Nasal cavity respiratory epithelium epithelial cell of viscerocranial mucosa (primary cell): ENCODE measurements around the gene ATXN1L. TPM values are rescaled to one million over a fixed set of nuclear protein-coding genes. Genes with fewer than 3 reads are reported as not detected.

Source experiments
- total RNA-seq: library from RNA; depleted of rRNA; stranded (reverse); fragments of >200 nt; gene quantifications from 2 replicates; pipeline ENCODE4 v1.2.3, GENCODE V29; 2014

Gene ATXN1L, protein sequence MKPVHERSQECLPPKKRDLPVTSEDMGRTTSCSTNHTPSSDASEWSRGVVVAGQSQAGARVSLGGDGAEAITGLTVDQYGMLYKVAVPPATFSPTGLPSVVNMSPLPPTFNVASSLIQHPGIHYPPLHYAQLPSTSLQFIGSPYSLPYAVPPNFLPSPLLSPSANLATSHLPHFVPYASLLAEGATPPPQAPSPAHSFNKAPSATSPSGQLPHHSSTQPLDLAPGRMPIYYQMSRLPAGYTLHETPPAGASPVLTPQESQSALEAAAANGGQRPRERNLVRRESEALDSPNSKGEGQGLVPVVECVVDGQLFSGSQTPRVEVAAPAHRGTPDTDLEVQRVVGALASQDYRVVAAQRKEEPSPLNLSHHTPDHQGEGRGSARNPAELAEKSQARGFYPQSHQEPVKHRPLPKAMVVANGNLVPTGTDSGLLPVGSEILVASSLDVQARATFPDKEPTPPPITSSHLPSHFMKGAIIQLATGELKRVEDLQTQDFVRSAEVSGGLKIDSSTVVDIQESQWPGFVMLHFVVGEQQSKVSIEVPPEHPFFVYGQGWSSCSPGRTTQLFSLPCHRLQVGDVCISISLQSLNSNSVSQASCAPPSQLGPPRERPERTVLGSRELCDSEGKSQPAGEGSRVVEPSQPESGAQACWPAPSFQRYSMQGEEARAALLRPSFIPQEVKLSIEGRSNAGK
- total RNA-seq = 17.4 and 24.9 TPM in 2 replicates

DNA sequence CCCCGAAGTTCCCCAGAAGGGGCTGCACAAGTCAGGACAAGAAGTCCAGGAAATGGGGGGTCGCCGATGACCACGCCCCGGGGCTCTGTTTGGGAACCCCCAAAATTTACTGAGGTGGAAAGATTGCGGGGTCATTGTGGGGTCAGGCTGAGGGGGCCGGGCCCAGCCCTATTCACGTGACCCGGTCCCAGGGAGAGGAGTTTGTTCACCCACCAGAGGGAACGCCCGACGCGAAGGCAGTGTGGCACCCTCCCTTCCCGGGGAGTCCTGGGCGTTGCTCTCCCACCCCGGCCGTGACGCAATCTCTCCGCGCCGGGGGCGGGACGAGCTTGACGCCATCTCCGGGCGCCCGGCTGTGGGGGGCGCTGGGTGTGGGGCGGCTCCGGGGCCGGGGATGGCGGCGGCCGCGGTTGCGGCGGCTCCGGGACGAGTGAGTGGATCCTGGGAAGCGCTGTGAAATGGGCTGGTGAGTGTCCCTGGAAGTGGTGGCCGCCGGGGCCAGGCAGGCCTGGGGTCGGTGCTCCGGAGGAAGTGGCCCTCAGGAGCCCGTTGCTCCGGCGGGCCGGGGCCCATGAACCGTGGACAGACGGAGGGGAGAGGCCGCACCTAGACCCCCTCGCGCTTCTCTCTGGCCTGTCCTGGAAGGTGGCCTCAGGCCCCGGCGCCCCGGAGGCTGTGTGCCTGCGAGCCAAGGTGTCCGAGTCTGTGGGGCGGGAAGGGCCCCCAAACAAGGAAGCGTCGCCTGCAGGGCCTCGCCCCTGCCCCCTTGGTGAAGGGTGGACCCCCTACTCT is at the start of gene ATXN1L:
Gene ATXN1L (plus strand): TSS at position 338 of the 792 bp plus-strand sequence. CDS start 3,765 bp downstream, outside the sequence.

DNA sequence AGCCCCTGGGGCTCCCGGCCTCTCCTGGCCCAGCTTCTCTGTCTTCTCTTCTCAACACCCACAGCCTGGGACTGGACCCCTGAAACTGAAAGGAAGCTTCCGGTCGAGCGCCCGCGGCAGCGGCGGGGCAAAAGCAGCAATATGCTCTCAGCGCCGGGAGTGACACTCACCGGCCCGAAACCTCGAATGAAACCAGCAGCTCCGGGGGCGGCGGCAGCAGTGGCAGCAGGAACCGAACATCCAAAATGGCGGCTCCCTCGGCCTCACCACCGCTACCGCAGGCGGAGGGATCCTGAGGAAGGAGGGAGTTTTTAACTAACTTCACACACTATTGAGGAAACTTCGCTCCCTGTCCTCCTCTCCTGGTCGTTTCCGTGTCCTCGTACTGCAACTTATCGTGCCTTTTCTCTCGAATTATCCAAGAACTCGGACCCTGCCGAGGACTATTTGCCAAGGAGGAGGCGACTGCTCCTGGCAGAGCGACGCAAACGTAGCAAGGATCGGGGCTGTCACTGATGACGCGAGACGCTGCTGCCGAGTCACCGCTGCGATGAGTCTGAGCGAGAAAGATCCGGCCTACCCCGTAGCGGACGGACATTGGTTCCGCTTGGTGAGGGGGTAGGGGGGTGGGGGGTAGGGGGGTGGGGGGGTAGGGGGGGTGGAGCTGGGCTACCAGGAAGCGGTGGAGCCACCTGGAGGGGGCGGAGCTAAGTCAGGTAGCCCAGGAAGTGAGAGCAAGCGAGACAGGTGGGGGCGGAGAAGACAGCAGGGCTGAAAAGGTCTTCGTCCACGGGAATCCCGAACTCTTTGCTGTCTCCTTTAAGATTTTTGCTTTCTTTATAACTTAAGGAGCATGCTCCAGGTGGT is 37.0 kb upstream of the ATXN1L start, which contains the start of gene AP1G1:
Gene AP1G1 (minus strand): TSS at position 242 of the 867 bp plus-strand sequence. CDS start 19,355 bp downstream, outside the sequence.

DNA sequence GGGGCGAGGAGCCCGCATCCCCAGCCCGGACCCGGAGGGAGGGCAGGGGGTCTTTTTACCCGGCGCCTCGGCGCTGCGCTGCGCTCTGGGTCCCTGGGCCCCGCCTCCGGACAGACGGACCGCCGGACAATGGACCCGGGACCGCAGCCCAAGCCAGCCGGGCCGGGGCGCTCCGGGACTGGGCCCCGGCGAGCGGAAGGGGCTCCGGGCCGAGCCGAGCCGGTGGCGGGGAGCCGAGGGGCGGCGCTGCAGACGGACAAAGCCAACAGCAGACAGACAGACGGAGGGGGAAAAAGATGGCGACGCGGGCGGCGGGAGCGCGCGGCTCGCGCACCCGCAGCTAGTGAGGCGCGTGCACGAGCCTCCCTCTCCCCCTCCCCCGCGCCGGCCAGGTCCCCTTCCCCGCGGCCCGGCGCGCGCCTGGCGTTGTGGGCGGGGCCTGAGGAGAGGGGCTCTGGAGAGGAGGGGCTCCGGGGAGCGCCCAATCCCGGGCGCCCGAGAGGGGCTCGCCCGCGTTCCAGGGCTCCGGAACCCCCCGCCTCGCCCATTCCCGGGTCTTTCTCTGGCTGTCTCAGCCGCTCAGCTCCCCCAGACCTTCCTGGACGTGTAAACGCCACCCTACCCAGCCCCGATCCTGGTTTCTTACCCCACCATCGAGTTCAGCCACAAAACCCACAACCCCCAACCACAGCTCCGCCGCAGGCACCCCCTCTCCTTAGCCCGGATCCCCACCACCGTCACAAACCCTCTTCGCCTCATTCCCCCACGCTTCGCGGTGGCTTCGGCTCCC is 38.3 kb downstream of the ATXN1L start, which contains the start of gene ZNF821:
Gene ZNF821 (minus strand): TSS at position 334 of the 790 bp plus-strand sequence. CDS start 4,236 bp downstream, outside the sequence.

DNA sequence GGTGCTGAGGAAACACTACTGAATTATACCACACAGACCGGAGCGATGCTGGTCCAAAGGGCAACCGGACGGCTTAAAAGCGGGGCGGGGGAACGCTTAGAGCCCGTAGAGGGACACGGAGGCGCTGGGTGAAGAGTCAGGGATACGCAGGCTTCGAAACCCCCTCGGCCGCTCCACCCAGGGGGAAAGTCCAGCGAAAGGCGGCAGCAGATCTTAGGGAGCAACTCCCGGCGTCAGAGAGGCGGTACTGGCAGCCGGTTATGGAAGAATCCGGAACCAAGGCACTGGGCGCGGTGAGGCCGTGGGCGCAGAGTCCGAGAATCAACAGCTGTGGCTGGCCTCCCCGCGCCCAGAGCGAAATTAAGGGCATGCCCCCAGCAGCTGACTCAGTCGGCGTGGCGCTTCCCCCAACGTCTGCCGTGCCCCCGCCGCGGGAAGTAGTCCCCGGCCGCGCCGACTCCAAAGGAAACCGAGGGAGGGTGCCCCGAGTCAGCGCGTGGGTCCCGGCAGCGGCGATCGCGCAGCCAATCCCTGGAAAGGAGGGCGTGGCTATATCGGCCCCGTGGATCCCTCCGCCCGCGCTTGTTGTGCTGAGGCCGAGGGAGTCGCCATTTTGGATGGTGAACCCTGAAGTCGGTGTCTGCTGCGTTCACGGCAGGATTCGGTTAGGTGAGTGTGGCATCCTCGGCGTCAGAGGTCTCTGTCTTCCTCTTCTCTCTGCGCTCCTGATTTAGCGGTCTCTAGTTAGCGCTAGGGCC is 49.3 kb downstream of the ATXN1L start, which contains the start of gene IST1:
Gene IST1 (plus strand): TSS at position 611 of the 758 bp plus-strand sequence. CDS start 20,110 bp downstream, outside the sequence.

Other genes starting within 250 kb of the ATXN1L start
- gene MARVELD3, start 219.8 kb upstream of the ATXN1L start, total RNA-seq = 18.5 and 48.7 TPM in 2 replicates
- 5.1 and 5.9 TPM in 2 replicates for gene PHLPP2, start 121.3 kb upstream of the ATXN1L start, total RNA-seq
- gene AP1G1, start 37.1 kb upstream of the ATXN1L start, total RNA-seq = 43.1 and 70.5 TPM in 2 replicates
- gene ZNF821, start 38.2 kb downstream of the ATXN1L start, total RNA-seq = 6.7 and 7.2 TPM in 2 replicates
- gene IST1, start 49.6 kb downstream of the ATXN1L start, total RNA-seq = 148 and 188 TPM in 2 replicates
- gene PKD1L3, start 154.4 kb downstream of the ATXN1L start, total RNA-seq = under 0.01 TPM in 1 of 2 replicates, not detected in the other
- 6.1 and 15.0 TPM in 2 replicates for gene DHODH, start 162.8 kb downstream of the ATXN1L start, total RNA-seq
- gene HP, start 208.5 kb downstream of the ATXN1L start, total RNA-seq = under 0.01 TPM in 1 of 2 replicates, not detected in the other
- not detected in 2 replicates for gene HPR, start 217.2 kb downstream of the ATXN1L start, total RNA-seq
- gene TXNL4B, start 247.6 kb downstream of the ATXN1L start, total RNA-seq = 8.9 and 11.0 TPM in 2 replicates
- gene DHX38, start 247.9 kb downstream of the ATXN1L start, total RNA-seq = 79.6 and 89.9 TPM in 2 replicates